ENCODE results near the gene GINS3.

GINS3 gene

GRCh38 chr16:58425756-58426494 is 33.7 kb downstream of the GINS3 start:
- H3K9ac ChIP-seq (ENCODE audit: low read length), result no peak overlapping the region
- no peak overlapping the region for H3K27ac ChIP-seq (ENCODE audit: low read depth, low read length)
- no peaks in the 10 kb centered on the region for H3K4me1 ChIP-seq (ENCODE audit: control insufficient read depth, insufficient read depth, low read length)
- H3K4me3 ChIP-seq (ENCODE audit: low read depth, low read length), result no peak overlapping the region
- H3K36me3 ChIP-seq (ENCODE audit: control insufficient read depth, insufficient read depth, low read length), result no peaks in the 10 kb centered on the region
- H3K9me3 ChIP-seq (ENCODE audit: control insufficient read depth, insufficient read depth, low read depth, low read length), result no peaks in the 10 kb centered on the region
- H3K27me3 ChIP-seq (ENCODE audit: control insufficient read depth, insufficient read depth, low read length), result no peaks in the 10 kb centered on the region

GRCh38 chr16:58426966-58427365 is 34.7 kb downstream of the GINS3 start:
- Histone ChIP-seq H3K27ac (ENCODE audit: low read depth, low read length) (no peak overlapping the region), H3K36me3 (ENCODE audit: control insufficient read depth, insufficient read depth, low read length) (no peaks in the 10 kb centered on the region), H3K9me3 (ENCODE audit: control insufficient read depth, insufficient read depth, low read depth, low read length) (no peaks in the 10 kb centered on the region), H3K4me3 (ENCODE audit: low read depth, low read length) (no peak overlapping the region), H3K4me1 (ENCODE audit: control insufficient read depth, insufficient read depth, low read length) (no peaks in the 10 kb centered on the region), H3K9ac (ENCODE audit: low read length) (no peak overlapping the region), H3K27me3 (ENCODE audit: control insufficient read depth, insufficient read depth, low read length) (no peaks in the 10 kb centered on the region)

GRCh38 chr16:58428621-58429542 is 36.6 kb downstream of the GINS3 start:
- Histone ChIP-seq H3K27ac (ENCODE audit: low read depth, low read length) (no peak overlapping the region), H3K9me3 (ENCODE audit: control insufficient read depth, insufficient read depth, low read depth, low read length) (no peaks in the 10 kb centered on the region), H3K4me1 (ENCODE audit: control insufficient read depth, insufficient read depth, low read length) (no peaks in the 10 kb centered on the region), H3K4me3 (ENCODE audit: low read depth, low read length) (no peak overlapping the region), H3K9ac (ENCODE audit: low read length) (no peak overlapping the region), H3K27me3 (ENCODE audit: control insufficient read depth, insufficient read depth, low read length) (no peaks in the 10 kb centered on the region), H3K36me3 (ENCODE audit: control insufficient read depth, insufficient read depth, low read length) (no peaks in the 10 kb centered on the region)

- Histone ChIP-seq H3K27me3 (ENCODE audit: control insufficient read depth, insufficient read depth, low read length) (no peaks in the 10 kb centered on the region), H3K27ac (ENCODE audit: low read depth, low read length) (no peak overlapping the region), H3K4me1 (ENCODE audit: control insufficient read depth, insufficient read depth, low read length) (no peaks in the 10 kb centered on the region), H3K9ac (ENCODE audit: low read length) (no peak overlapping the region), H3K4me3 (ENCODE audit: low read depth, low read length) (no peak overlapping the region), H3K9me3 (ENCODE audit: control insufficient read depth, insufficient read depth, low read depth, low read length) (no peaks in the 10 kb centered on the region), H3K36me3 (ENCODE audit: control insufficient read depth, insufficient read depth, low read length) (no peaks in the 10 kb centered on the region)
Measured at GRCh38 chr16:58430718-58431117, 38.4 kb downstream of the GINS3 start.

- H3K4me3 ChIP-seq (ENCODE audit: low read depth, low read length), result no peak overlapping the region
- H3K27ac ChIP-seq (ENCODE audit: low read depth, low read length), result no peak overlapping the region
- no peaks in the 10 kb centered on the region for H3K36me3 ChIP-seq (ENCODE audit: control insufficient read depth, insufficient read depth, low read length)
- H3K9ac ChIP-seq (ENCODE audit: low read length), result no peak overlapping the region
- H3K4me1 ChIP-seq (ENCODE audit: control insufficient read depth, insufficient read depth, low read length), result no peaks in the 10 kb centered on the region
- no peaks in the 10 kb centered on the region for H3K27me3 ChIP-seq (ENCODE audit: control insufficient read depth, insufficient read depth, low read length)
- no peaks in the 10 kb centered on the region for H3K9me3 ChIP-seq (ENCODE audit: control insufficient read depth, insufficient read depth, low read depth, low read length)
Measured at GRCh38 chr16:58433569-58433951, 41.3 kb downstream of the GINS3 start.

- Histone ChIP-seq H3K4me1 (ENCODE audit: control insufficient read depth, insufficient read depth, low read length) (no peaks in the 10 kb centered on the region), H3K27ac (ENCODE audit: low read depth, low read length) (no peak overlapping the region), H3K9me3 (ENCODE audit: control insufficient read depth, insufficient read depth, low read depth, low read length) (no peaks in the 10 kb centered on the region), H3K36me3 (ENCODE audit: control insufficient read depth, insufficient read depth, low read length) (no peaks in the 10 kb centered on the region), H3K4me3 (ENCODE audit: low read depth, low read length) (no peak overlapping the region), H3K27me3 (ENCODE audit: control insufficient read depth, insufficient read depth, low read length) (no peaks in the 10 kb centered on the region), H3K9ac (ENCODE audit: low read length) (no peak overlapping the region)
Measured at GRCh38 chr16:58435779-58436178, 43.5 kb downstream of the GINS3 start.

- no peak overlapping the region for H3K27ac ChIP-seq (ENCODE audit: low read depth, low read length)
- no peak overlapping the region for H3K9ac ChIP-seq (ENCODE audit: low read length)
Measured at GRCh38 chr16:58440131-58440530, 47.9 kb downstream of the GINS3 start.

GRCh38 chr16:58442547-58442946 is 50.3 kb downstream of the GINS3 start:
- Histone ChIP-seq H3K9ac (ENCODE audit: low read length) (no peak overlapping the region), H3K9me3 (ENCODE audit: control insufficient read depth, insufficient read depth, low read depth, low read length) (no peaks in the 10 kb centered on the region), H3K36me3 (ENCODE audit: control insufficient read depth, insufficient read depth, low read length) (no peaks in the 10 kb centered on the region), H3K4me3 (ENCODE audit: low read depth, low read length) (no peak overlapping the region), H3K4me1 (ENCODE audit: control insufficient read depth, insufficient read depth, low read length) (no peaks in the 10 kb centered on the region), H3K27me3 (ENCODE audit: control insufficient read depth, insufficient read depth, low read length) (peaks cover 8% of the 10 kb centered on the region; the same call in 1 of the 2 replicates), H3K27ac (ENCODE audit: low read depth, low read length) (no peak overlapping the region)

More at GRCh38 chr16:58440131-58440530, 47.9 kb downstream of the GINS3 start:
- peaks cover 8% of the 10 kb centered on the region; the same call in 1 of the 2 replicates for H3K27me3 ChIP-seq (ENCODE audit: control insufficient read depth, insufficient read depth, low read length)
- H3K9me3 ChIP-seq (ENCODE audit: control insufficient read depth, insufficient read depth, low read depth, low read length), result no peaks in the 10 kb centered on the region
- no peaks in the 10 kb centered on the region for H3K4me1 ChIP-seq (ENCODE audit: control insufficient read depth, insufficient read depth, low read length)
- no peak overlapping the region for H3K4me3 ChIP-seq (ENCODE audit: low read depth, low read length)
- H3K36me3 ChIP-seq (ENCODE audit: control insufficient read depth, insufficient read depth, low read length), result no peaks in the 10 kb centered on the region

- Histone ChIP-seq H3K9me3 (ENCODE audit: control insufficient read depth, insufficient read depth, low read depth, low read length) (no peaks in the 10 kb centered on the region), H3K27me3 (ENCODE audit: control insufficient read depth, insufficient read depth, low read length) (peaks cover 8% of the 10 kb centered on the region; the same call in 1 of the 2 replicates), H3K4me3 (ENCODE audit: low read depth, low read length) (no peak overlapping the region), H3K4me1 (ENCODE audit: control insufficient read depth, insufficient read depth, low read length) (no peaks in the 10 kb centered on the region), H3K9ac (ENCODE audit: low read length) (no peak overlapping the region), H3K27ac (ENCODE audit: low read depth, low read length) (no peak overlapping the region), H3K36me3 (ENCODE audit: control insufficient read depth, insufficient read depth, low read length) (no peaks in the 10 kb centered on the region)
Measured at GRCh38 chr16:58443783-58444182, 51.5 kb downstream of the GINS3 start.

GRCh38 chr16:58444265-58444664 is 52.0 kb downstream of the GINS3 start:
- Histone ChIP-seq H3K36me3 (ENCODE audit: control insufficient read depth, insufficient read depth, low read length) (no peaks in the 10 kb centered on the region), H3K4me3 (ENCODE audit: low read depth, low read length) (no peak overlapping the region), H3K27ac (ENCODE audit: low read depth, low read length) (no peak overlapping the region), H3K9me3 (ENCODE audit: control insufficient read depth, insufficient read depth, low read depth, low read length) (no peaks in the 10 kb centered on the region), H3K27me3 (ENCODE audit: control insufficient read depth, insufficient read depth, low read length) (peaks cover 8% of the 10 kb centered on the region; the same call in 1 of the 2 replicates), H3K4me1 (ENCODE audit: control insufficient read depth, insufficient read depth, low read length) (no peaks in the 10 kb centered on the region), H3K9ac (ENCODE audit: low read length) (no peak overlapping the region)

- H3K9ac ChIP-seq (ENCODE audit: low read length), result no peak overlapping the region
- H3K4me3 ChIP-seq (ENCODE audit: low read depth, low read length), result no peak overlapping the region
- no peak overlapping the region for H3K27ac ChIP-seq (ENCODE audit: low read depth, low read length)
- H3K4me1 ChIP-seq (ENCODE audit: control insufficient read depth, insufficient read depth, low read length), result no peaks in the 10 kb centered on the region
- H3K27me3 ChIP-seq (ENCODE audit: control insufficient read depth, insufficient read depth, low read length), result peaks cover 4% of the 10 kb centered on the region; the same call in 1 of the 2 replicates
- no peaks in the 10 kb centered on the region for H3K9me3 ChIP-seq (ENCODE audit: control insufficient read depth, insufficient read depth, low read depth, low read length)
- H3K36me3 ChIP-seq (ENCODE audit: control insufficient read depth, insufficient read depth, low read length), result no peaks in the 10 kb centered on the region
Measured at GRCh38 chr16:58448890-58449289, 56.6 kb downstream of the GINS3 start.
